Endodermal cell (in vitro differentiated cells): Measurements from ENCODE around the gene HMBS. TPM values are rescaled to one million over a fixed set of nuclear protein-coding genes. Genes with fewer than 3 reads are reported as not detected.

ENCODE experiments used
- DNase-seq: peaks from one replicate; pipeline ENCODE4 v3.0.0-alpha.2; 2017
- H3K27ac ChIP-seq: 2 replicates; pipeline ENCODE4 v1.5.1; 2013; ENCODE audit warnings: mild to moderate bottlenecking, low read depth, low read length, moderate library complexity
- H3K27me3 ChIP-seq: 2 replicates; pipeline ENCODE4 v1.6.1; 2013; ENCODE audit warnings: mild to moderate bottlenecking, low read length, moderate library complexity; ENCODE audit not compliant: insufficient read depth, control insufficient read depth, poor library complexity, severe bottlenecking
- H3K36me3 ChIP-seq: 2 replicates; pipeline ENCODE4 v1.7.0; 2013; ENCODE audit warnings: mild to moderate bottlenecking, low read length, moderate library complexity; ENCODE audit not compliant: control insufficient read depth, insufficient read depth
- H3K4me1 ChIP-seq: one replicate; pipeline ENCODE4 v1.7.0; 2013; ENCODE audit warnings: low read length; ENCODE audit not compliant: control insufficient read depth, insufficient read depth
- H3K4me3 ChIP-seq: 2 replicates; pipeline ENCODE4 v1.5.1; 2013; ENCODE audit warnings: mild to moderate bottlenecking, low read length, moderate library complexity
- H3K9ac ChIP-seq: 2 replicates; pipeline ENCODE4 v1.6.1; 2013; ENCODE audit warnings: mild to moderate bottlenecking, low read length, moderate library complexity; ENCODE audit not compliant: poor library complexity, severe bottlenecking; ENCODE audit errors: extremely low read depth
- H3K9me3 ChIP-seq: 2 replicates; pipeline ENCODE4 v1.6.1; 2013; ENCODE audit warnings: mild to moderate bottlenecking, low read length, moderate library complexity; ENCODE audit not compliant: control insufficient read depth
- H3K27ac Mint-ChIP-seq: 2 replicates; pipeline ENCODE4 v1.8.0; 2020; ENCODE audit warnings: mixed read lengths
- H3K27me3 Mint-ChIP-seq: 2 replicates; pipeline ENCODE4 v1.8.0; 2021; ENCODE audit warnings: mild to moderate bottlenecking, mixed read lengths; ENCODE audit not compliant: insufficient read depth
- H3K36me3 Mint-ChIP-seq: 2 replicates; pipeline ENCODE4 v1.8.0; 2020; ENCODE audit warnings: low read depth, mixed read lengths
- H3K4me1 Mint-ChIP-seq: 2 replicates; pipeline ENCODE4 v1.8.0; 2020; ENCODE audit warnings: mixed read lengths
- H3K4me3 Mint-ChIP-seq: 2 replicates; pipeline ENCODE4 v1.8.0; 2020; ENCODE audit warnings: mild to moderate bottlenecking, moderate library complexity, mixed read lengths
- H3K9me3 Mint-ChIP-seq: 2 replicates; pipeline ENCODE4 v1.8.0; 2020; ENCODE audit warnings: mild to moderate bottlenecking, mixed read lengths
- CTCF ChIP-seq: fragments of 200-600 bp; sonication (generic); conservative IDR thresholded peaks from 2 replicates; pipeline ENCODE4 v1.5.0; 2021; ENCODE audit warnings: antibody characterized with exemption, mild to moderate bottlenecking
- WGBS, 2 experiments: methylation state at CpG; one replicate each; pipeline versions ENCODE4 v1.1.5 to v1.1.7; 2013; ENCODE audit warnings: missing lambda C conversion rate in 2 of 2, mixed read lengths in 1 of 2; ENCODE audit not compliant: insufficient coverage in 1 of 2, insufficient read length in 1 of 2; 5-methylcytosine and 5-hydroxymethylcytosine counted together
- total RNA-seq, 2 donors: library from RNA; stranded (reverse); fragmentation: NEBNext Ultra II Directional in 1 of 2; extraction: Animal tissue kit (Norgen Biotek cat#: 25700) in 1 of 2; gene quantifications; 2 replicates in 1 of 2; 3 replicates in 1 of 2; pipeline ENCODE4 v1.2.1, GENCODE V29; 2021

HMBS gene
- total RNA-seq, 2 donors from 2014 or later: 45.9 to 54.8 TPM

DNA sequence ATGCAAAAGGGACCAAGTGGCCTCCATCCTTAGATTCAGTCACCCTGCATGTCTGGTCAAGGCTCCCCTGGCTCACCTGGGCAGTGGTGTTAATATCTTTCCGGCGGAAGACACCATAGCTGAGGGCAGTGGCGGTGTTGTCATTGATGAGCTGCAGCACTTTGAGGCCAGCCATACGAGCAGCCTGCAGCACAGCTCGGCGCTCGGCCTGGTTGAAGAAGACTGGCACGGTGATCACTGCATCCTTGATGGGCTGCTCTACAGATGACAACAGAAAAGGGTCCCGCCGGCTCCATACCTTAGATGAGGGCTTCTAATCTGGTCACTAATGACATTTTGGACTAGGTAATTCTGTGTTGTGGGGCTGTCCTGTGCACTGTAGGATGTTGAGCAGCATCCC lies 30.3 kb upstream of the HMBS start:
- Histone ChIP-seq H3K9ac (no peak overlapping the region), H3K9me3 (no peaks in the 10 kb centered on the region), H3K27me3 (no peaks in the 10 kb centered on the region), H3K27ac (no peak overlapping the region), H3K36me3 (peaks cover 63% of the 10 kb centered on the region), H3K4me3 (no peak overlapping the region), H3K4me1 (no peaks in the 10 kb centered on the region)
- 92 to 94% methylated on average over 10 of the region's 10 CpGs for WGBS, 2 experiments
- H3K4me1 Mint-ChIP-seq: peaks cover 16% of the 10 kb centered on the region
- peaks cover 67% of the 10 kb centered on the region for H3K36me3 Mint-ChIP-seq
- no peak for DNase-seq
- H3K27ac Mint-ChIP-seq: peak overlapping the region; percentile 26
- TF ChIP-seq CTCF: no peak
- no peaks in the 10 kb centered on the region for H3K27me3 Mint-ChIP-seq
- H3K9me3 Mint-ChIP-seq: peaks cover 4% of the 10 kb centered on the region
- H3K4me3 Mint-ChIP-seq: peak overlapping the region; percentile 90

- H3K27me3 Mint-ChIP-seq: no peaks in the 10 kb centered on the region
- 60 to 62% methylated on average over 1 to 6 of the region's 6 CpGs for WGBS, 2 experiments
- peak overlapping the region; percentile 82 for H3K27ac Mint-ChIP-seq
- H3K36me3 ChIP-seq: peaks cover 48% of the 10 kb centered on the region
- no peaks in the 10 kb centered on the region for H3K4me1 ChIP-seq
- DNase-seq: peak; percentile 53
- H3K9ac ChIP-seq: peak overlapping the region; percentile 81
- peak overlapping the region; percentile 93 for H3K4me3 ChIP-seq
- no peaks in the 10 kb centered on the region for H3K27me3 ChIP-seq
- peak; percentile 42 for TF ChIP-seq CTCF
- peaks cover 6% of the 10 kb centered on the region for H3K9me3 Mint-ChIP-seq
- H3K4me3 Mint-ChIP-seq: peak overlapping the region; percentile 90
- H3K36me3 Mint-ChIP-seq: peaks cover 55% of the 10 kb centered on the region
- peak overlapping the region; percentile 88 for H3K27ac ChIP-seq
- H3K9me3 ChIP-seq: no peaks in the 10 kb centered on the region
- H3K4me1 Mint-ChIP-seq: peaks cover 16% of the 10 kb centered on the region
Measured at GRCh38 chr11:119055901-119056300, 28.8 kb upstream of the HMBS start.

GRCh38 chr11:119056421-119056999 lies 28.2 kb upstream of the HMBS start:
- Mint-ChIP-seq H3K27ac (peak overlapping the region; percentile 97), H3K27me3 (no peaks in the 10 kb centered on the region), H3K4me1 (peaks cover 16% of the 10 kb centered on the region), H3K36me3 (peaks cover 49% of the 10 kb centered on the region), H3K4me3 (peak overlapping the region; percentile 90), H3K9me3 (peaks cover 6% of the 10 kb centered on the region)
- DNase-seq: peak; percentile 84
- TF ChIP-seq CTCF: peak; percentile 21
- H3K4me3 ChIP-seq: peak overlapping the region; percentile 93
- H3K9ac ChIP-seq: peak overlapping the region; percentile 81
- peak overlapping the region; percentile 88 for H3K27ac ChIP-seq
- 0% methylated on average over 14 to 48 of the region's 48 CpGs for WGBS, 2 experiments
- H3K4me1 ChIP-seq: no peaks in the 10 kb centered on the region
- H3K36me3 ChIP-seq: peaks cover 42% of the 10 kb centered on the region
- no peaks in the 10 kb centered on the region for H3K27me3 ChIP-seq
- no peaks in the 10 kb centered on the region for H3K9me3 ChIP-seq
